Limb (tissue), 2 donors: ENCODE results near the gene SCD5.

ENCODE experiments used
- DNase-seq, 2 donors: peaks; one replicate each; pipeline ENCODE4 v3.0.0-alpha.2; 2016; ENCODE audit errors: extremely low spot score in 2 of 2

The SCD5 gene

GRCh38 chr4:82640540-82640939 is 158.1 kb downstream of the SCD5 start:
- DNase-seq: no peak

DNA sequence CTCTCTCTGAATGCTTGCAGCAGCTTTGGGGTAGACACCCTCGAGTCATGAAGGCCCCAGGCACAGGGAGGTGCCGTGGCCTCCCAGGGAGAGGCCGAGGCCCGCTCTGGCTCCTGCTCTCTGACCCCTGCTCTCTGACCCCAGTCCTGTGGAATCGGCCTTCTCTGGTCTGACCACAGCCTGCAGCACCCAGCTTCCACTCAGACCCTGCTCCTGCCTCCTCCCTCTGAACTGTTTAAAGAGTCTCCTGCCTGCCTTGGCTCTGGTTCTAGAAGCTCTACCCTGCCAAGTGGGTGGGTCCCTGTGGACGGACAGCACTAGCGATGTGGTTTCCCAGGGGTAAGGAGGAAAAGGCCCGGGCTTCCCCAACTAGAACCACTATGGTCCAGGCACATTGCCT is 158.6 kb downstream of the SCD5 start:
- no peak for DNase-seq

DNA sequence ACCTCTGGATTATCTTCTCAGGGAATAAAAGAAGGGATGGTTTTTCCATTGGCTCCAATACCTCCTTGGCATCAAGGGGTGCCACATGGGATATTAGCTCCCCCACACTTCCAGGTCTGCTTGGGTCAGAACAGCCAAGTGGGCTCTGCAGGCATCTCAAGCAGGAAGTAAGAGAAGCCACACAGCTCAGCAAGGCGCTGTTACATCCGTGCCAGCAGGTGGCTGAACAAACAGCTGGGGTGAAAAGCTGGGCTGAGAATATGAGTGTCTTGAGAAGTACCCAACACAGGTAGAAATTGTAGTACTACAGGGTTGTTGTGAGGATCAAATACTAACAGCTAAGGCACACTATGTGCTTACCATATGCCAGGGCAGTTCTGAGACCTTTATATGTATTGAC is 160.1 kb downstream of the SCD5 start:
- no peak for DNase-seq

DNA sequence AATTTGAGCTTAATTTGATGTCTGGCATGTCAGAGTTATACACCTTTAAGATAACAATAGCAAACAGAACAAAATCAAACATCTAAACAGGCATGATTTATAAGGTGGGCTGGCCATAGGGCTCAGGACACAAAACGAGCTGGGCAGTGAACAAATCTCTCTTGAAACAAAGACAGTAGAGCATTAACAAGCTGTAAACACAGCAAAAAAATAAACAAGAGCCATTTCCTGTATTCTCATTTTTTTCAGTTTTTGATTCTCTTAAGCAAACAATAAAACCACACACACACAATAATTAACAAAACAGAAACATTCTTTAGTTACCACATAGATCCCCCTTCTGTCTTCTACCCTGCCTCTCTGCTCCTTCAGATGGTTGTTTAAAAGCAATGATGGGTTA is 168.5 kb downstream of the SCD5 start:
- DNase-seq: no peak

GRCh38 chr4:82629238-82630000 is 169.2 kb downstream of the SCD5 start:
- no peak for DNase-seq

GRCh38 chr4:82626251-82626868 is 172.2 kb downstream of the SCD5 start:
- DNase-seq: no peak

GRCh38 chr4:82624819-82625218 is 173.8 kb downstream of the SCD5 start:
- DNase-seq: no peak

- DNase-seq: no peak
Measured at GRCh38 chr4:82623121-82623683, 175.4 kb downstream of the SCD5 start.

- no peak for DNase-seq
Measured at GRCh38 chr4:82621251-82621650, 177.3 kb downstream of the SCD5 start.

GRCh38 chr4:82620126-82620735 is 178.4 kb downstream of the SCD5 start:
- DNase-seq: no peak

DNA sequence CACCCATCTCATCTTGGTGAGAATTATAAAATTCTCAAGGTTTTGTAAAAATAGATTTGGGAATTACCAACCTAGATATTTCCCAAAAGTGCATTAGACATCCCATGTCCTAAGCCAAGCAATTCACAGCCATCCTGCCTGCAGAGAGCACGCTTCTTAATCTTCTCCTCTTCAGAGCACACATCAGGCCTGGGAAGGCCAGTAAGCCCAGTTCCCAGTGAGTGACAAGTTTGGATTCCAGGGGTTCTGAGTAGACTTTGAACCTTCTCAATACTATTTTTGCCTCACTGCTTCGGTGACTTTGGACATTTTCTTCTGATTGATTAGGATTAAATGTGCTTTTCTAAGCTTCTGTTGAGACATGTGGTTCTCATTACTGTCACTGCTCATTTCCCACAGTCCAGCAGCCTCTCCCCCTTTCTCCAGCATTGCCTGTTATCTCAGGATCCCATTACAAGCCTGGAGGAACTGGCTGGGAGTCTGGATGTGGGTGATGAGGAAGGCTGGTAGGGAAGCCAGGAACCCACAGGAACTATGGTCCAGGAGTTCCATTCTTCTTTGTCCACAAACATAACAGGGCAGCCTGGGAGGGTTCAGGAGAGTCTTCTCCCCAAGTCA is 180.4 kb downstream of the SCD5 start:
- no peak for DNase-seq

GRCh38 chr4:82614838-82615449 is 183.7 kb downstream of the SCD5 start:
- DNase-seq: no peak

DNA sequence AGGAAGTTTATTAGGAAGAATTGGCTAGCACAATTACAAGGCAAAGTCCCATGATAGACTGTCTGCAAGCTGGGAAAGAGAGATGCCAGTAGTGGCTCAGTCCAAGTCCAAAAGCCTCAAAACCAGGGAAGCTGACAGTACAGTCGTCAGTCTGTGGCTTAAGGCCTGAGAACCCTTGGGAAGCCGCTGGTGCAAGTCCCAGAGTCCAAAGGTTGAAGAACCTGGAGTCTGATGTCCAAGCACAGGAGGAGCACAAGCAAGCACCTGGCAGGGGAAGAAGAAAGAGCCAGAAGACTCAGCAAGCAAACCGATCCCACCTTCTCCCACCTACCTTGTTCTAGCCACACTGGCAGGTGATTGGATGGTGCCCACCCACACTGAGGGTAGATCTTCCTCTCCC is 185.5 kb downstream of the SCD5 start:
- no peak for DNase-seq

- no peak for DNase-seq
Measured at GRCh38 chr4:82611982-82612381, 186.6 kb downstream of the SCD5 start.

GRCh38 chr4:82611527-82611926 is 187.1 kb downstream of the SCD5 start:
- DNase-seq: no peak

GRCh38 chr4:82610041-82610440 is 188.6 kb downstream of the SCD5 start:
- no peak for DNase-seq

GRCh38 chr4:82606622-82607021 is 192.0 kb downstream of the SCD5 start:
- no peak for DNase-seq

GRCh38 chr4:82604522-82604921 is 194.1 kb downstream of the SCD5 start:
- no peak for DNase-seq

GRCh38 chr4:82601242-82602015 is 197.2 kb downstream of the SCD5 start:
- DNase-seq: no peak

DNA sequence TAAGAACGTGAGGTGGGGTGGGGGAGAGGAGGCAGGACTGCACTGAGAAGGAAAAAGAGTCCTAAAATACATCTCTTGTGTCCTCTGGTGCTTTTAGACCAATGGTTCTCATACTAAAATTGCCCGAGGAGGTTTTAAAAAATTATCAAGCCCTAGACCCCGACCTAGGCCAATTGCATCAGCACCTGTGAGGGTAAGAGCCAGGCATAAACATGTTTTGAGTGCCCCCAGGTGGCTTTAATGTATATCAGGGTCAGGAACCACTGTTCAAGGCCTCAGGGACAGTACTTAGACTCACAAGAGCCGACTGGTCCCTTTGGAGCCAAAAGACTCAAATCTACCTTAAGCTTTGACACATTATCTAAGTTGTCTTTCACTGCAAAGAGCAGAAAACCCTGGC is 199.3 kb downstream of the SCD5 start:
- DNase-seq: no peak

- DNase-seq: no peak
Measured at GRCh38 chr4:82594456-82594855, 204.1 kb downstream of the SCD5 start.
